ENCODE data around the gene SIDT2. TPM values are rescaled to one million over a fixed set of nuclear protein-coding genes. Genes with fewer than 3 reads are reported as not detected.
"Not testable (repeated sequence)": the region's sequence is repeated elsewhere in the genome, so short reads cannot be mapped to it uniquely, and the experiment has no call there.

Gene SIDT2
- total RNA-seq, 2 experiments from 2014 or later = 8.0 to 8.7 TPM

DNA sequence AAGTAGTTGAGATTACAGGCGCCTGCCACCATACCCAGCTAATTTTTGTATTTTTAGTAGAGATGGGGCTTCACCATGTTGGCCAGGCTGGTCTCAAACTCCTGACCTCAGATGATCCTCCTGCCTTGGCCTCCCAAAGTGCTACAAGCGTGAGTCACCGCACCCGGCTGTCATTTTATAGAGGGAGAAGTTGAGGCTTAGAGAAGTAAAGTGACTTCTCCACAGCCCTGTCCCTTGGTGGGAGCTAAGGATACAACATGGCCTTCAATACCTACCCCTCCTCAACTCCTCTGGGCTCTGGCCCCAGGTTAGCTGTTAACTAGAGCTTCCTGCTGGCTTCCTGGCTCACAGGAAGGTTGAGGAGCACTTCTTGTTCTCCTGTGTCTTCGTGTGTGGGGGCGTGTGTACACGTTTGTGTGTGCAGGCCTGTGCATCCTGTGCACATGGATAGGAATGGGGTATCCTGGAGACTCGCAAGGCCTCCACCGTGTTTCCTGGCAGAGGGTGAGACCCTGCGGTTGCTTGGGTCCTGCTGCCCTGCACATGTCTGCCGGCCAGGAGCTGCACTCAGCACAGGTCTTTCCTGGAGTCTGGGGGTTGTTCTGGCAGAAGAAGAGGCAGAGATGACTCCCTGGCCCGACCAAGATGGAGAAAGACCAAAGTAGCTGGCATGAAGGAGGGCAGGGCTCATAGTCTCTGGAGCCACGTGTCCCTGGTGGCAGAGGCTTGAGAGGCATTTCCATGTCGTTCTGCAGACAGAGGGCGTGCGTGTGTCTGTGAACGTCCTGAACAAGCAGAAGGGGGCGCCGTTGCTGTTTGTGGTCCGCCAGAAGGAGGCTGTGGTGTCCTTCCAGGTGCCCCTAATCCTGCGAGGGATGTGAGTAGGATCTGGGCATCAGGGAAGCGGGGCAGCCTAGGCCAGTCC lies 2.4 kb downstream of the SIDT2 start:
- Mint-ChIP-seq H3K4me1 (peaks cover 28% of the 10 kb centered on the region), H3K27ac (peak overlapping the region; percentile 54)
- peak; percentile 60 for DNase-seq

DNA sequence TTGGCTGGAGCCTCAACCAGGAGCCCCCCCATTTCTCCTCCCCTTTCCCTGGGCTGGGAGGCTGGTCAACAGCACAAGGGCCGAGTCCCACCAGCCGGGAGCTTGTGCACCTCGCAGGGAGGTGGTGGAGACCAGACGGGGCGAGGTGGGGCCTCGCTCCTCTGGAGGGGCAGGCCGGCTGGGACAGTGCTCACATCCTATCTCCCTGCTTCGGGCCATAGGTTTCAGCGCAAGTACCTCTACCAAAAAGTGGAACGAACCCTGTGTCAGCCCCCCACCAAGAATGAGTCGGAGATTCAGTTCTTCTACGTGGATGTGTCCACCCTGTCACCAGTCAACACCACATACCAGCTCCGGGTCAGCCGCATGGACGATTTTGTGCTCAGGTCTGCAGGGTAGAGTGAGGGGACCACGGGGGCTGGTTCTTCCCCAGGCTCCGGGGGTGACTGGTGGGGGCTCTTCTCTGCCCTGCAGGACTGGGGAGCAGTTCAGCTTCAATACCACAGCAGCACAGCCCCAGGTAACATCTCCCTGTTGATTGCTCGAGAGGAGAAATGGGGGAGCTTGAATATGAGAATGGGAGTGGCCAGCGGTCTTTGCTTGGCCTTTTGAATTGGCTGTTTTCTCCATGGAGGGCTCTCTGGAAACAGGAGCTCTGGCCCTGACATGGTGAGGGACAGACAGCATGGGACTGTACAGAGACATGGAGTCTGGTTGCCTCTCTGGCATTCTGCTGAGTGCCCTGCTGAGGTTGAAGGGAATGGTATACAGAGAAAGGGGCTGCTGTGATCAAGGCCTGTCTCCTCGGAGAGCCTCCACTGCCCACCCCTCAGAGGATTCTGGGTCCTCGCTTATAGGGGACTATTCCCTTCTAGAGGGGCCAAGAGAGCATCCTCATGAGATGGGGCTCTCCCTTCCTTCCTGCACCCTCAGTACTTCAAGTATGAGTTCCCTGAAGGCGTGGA lies 3.3 kb downstream of the SIDT2 start:
- Mint-ChIP-seq H3K9me3 (no peaks in the 10 kb centered on the region), H3K4me1 (peaks cover 31% of the 10 kb centered on the region), H3K36me3 (no peaks in the 10 kb centered on the region), H3K27me3 (no peaks in the 10 kb centered on the region), H3K27ac (no peak overlapping the region), H3K4me3 (no peak overlapping the region)
- no peak for DNase-seq

More for the DNA sequence above, 2.4 kb downstream of the SIDT2 start:
- H3K4me3 Mint-ChIP-seq = no peak overlapping the region
- no peaks in the 10 kb centered on the region for H3K36me3 Mint-ChIP-seq
- no peaks in the 10 kb centered on the region for H3K27me3 Mint-ChIP-seq
- no peaks in the 10 kb centered on the region for H3K9me3 Mint-ChIP-seq

DNA sequence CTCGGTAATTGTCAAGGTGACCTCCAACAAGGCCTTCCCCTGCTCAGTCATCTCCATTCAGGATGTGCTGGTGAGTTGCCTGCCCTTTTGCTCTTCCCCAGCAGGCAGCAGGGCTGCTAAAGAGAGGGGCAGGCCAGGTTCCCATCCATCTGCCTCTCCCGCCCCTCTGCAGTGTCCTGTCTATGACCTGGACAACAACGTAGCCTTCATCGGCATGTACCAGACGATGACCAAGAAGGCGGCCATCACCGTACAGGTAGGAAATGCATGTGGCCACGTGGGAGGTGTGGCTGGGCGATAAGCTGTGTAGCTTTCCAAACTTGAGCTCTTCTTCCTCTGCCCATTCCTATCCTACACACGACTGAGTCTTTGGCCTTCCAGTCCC lies 4.0 kb downstream of the SIDT2 start:
- H3K27ac Mint-ChIP-seq = no peak overlapping the region
- no peak for DNase-seq
- H3K4me1 Mint-ChIP-seq = peaks cover 31% of the 10 kb centered on the region
- H3K4me3 Mint-ChIP-seq = no peak overlapping the region
- H3K9me3 Mint-ChIP-seq = no peaks in the 10 kb centered on the region
- no peaks in the 10 kb centered on the region for H3K36me3 Mint-ChIP-seq
- H3K27me3 Mint-ChIP-seq = no peaks in the 10 kb centered on the region

DNA sequence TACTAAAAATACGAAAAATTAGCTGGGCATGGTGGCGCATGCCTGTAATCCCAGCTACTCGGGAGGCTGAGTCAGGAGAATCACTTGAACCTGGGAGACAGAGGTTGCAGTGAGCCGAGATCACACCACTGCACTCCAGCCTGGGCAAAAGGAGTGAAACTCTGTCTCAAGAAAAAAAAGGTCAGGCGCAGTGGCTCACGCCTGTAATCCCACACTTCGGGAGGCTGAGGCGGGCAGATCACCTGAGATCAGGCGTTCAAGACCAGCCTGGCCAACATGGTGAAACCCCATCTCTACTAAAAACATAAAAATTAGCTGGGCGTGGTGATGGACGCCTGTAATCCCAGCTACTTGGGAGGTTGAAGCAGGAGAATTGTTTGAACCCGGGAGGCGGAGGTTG lies 4.6 kb downstream of the SIDT2 start:
- H3K4me3 Mint-ChIP-seq, H3K27me3 Mint-ChIP-seq, H3K27ac Mint-ChIP-seq, DNase-seq, H3K9me3 Mint-ChIP-seq, H3K36me3 Mint-ChIP-seq: not testable (repeated sequence)
- peaks cover 25% of the 10 kb centered on the region for H3K4me1 Mint-ChIP-seq

DNA sequence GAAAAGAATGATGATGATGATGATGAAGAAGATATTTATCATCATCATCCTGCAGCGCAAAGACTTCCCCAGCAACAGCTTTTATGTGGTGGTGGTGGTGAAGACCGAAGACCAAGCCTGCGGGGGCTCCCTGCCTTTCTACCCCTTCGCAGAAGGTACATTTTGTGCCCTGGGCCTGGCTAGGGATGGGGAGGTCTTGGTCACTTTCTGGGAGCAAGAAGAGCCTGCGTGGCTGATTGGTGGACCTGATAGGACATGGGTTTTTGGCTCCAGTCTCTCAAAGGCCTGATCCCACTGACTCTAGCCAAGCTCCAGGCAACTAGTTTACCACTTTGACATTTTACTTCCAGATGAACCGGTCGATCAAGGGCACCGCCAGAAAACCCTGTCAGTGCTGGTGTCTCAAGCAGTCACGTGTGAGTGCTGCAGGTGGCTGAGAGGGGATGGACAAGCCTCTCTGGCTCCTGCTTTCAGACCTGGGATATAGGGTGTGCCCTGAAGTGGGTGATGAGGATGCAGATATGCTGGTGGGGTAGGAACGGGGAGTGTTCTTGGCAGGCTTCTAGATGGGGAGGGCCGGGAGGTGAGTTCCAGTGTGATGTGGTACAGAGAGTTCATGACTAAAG lies 5.3 kb downstream of the SIDT2 start:
- no peaks in the 10 kb centered on the region for H3K27me3 Mint-ChIP-seq
- no peaks in the 10 kb centered on the region for H3K9me3 Mint-ChIP-seq
- peaks cover 22% of the 10 kb centered on the region for H3K4me1 Mint-ChIP-seq
- no peak overlapping the region for H3K4me3 Mint-ChIP-seq
- H3K36me3 Mint-ChIP-seq = peaks cover 2% of the 10 kb centered on the region
- DNase-seq = no peak
- no peak overlapping the region for H3K27ac Mint-ChIP-seq

DNA sequence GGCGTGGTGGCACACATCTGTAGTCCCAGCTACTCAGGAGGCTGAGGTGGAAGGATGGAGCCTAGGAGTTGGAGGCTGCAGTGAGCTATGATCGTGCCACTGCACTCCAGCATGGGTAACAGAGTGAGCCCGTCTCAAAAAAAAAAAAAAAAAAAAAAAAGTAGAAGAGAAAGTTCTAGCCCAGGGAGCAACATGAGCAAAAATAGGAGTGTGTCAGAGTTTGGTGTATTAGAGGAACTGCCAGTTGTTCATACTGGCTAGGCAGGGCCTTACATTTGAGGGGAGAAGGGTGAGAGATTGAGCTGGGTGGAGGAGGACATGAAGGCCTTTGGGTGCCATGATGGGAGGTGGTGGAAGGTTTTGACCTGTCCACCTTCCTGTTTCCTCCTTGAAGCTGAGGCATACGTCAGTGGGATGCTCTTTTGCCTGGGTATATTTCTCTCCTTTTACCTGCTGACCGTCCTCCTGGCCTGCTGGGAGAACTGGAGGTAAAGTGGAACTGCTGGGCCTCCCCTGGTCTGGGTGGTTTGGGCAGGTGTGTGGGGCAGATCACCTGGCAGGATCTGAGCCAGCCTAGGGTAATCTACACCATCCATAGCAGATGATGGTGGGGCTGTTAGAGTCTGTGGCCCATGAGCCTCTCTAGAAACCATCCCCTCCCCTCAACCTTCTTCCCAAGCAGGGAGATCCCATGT lies 7.3 kb downstream of the SIDT2 start:
- DNase-seq = no peak

DNA sequence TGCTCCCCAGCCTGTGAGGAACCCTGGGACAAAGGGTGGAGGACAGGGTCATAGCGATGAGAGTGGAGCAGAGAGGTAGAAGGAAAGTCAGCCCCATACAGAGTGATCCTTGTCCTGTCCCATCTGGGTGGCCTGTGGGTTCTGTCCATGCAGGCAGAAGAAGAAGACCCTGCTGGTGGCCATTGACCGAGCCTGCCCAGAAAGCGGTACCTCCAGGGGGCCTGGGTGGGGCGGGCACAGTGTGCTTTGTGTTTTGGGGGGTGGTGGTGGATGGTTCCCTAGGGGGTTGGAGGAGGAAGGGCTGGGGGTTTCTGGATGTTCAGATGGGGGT lies 7.9 kb downstream of the SIDT2 start:
- no peak for DNase-seq
- peak overlapping the region; percentile 38 for H3K27ac Mint-ChIP-seq

More for the DNA sequence above, 7.3 kb downstream of the SIDT2 start:
- H3K27ac Mint-ChIP-seq = peak overlapping the region; percentile 38
- H3K27me3 Mint-ChIP-seq = no peaks in the 10 kb centered on the region
- H3K9me3 Mint-ChIP-seq = no peaks in the 10 kb centered on the region
- H3K36me3 Mint-ChIP-seq = peaks cover 2% of the 10 kb centered on the region
- H3K4me3 Mint-ChIP-seq = no peak overlapping the region
- peaks cover 6% of the 10 kb centered on the region for H3K4me1 Mint-ChIP-seq

DNA sequence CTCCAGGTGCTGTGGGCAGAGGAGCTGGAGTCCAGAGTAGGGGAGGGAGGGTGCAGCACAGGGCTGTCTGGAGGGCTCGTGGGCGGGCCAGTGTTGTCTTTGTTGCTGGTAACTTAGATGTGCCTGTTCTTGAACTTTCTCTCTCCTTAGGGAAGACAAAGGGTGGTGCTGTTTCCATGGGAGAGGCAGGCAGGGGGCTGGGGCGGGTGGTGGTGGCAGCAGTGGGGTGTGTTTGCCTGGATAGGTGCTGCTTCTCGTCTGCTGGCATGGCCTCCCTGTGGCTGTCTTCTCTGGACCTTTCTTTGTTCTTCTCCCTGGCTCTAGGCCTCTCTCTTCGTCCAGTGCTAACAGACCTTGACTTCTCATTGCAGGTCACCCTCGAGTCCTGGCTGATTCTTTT lies 8.5 kb downstream of the SIDT2 start:
- H3K9me3 Mint-ChIP-seq = no peaks in the 10 kb centered on the region

More for the DNA sequence above, 7.9 kb downstream of the SIDT2 start:
- Mint-ChIP-seq H3K27me3 (no peaks in the 10 kb centered on the region), H3K4me3 (no peak overlapping the region), H3K36me3 (peaks cover 2% of the 10 kb centered on the region), H3K9me3 (no peaks in the 10 kb centered on the region), H3K4me1 (peaks cover 3% of the 10 kb centered on the region)

DNA sequence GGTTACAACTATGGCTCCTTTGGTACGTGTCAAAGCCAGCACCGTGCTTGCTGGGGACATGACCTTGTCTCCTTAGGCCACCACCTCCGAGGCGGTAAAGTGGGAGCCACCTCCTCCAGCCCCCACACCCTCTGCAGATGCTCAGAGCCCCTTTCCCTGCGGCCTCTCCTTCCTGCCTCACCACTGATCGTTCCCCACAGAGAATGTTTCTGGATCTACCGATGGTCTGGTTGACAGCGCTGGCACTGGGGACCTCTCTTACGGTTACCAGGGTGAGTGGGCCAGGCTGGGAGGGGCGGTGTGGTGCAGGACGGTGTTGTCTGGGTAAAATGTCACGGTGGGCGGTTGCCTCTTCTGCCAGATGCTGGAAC lies 8.9 kb downstream of the SIDT2 start:
- Mint-ChIP-seq H3K27me3 (no peaks in the 10 kb centered on the region), H3K9me3 (no peaks in the 10 kb centered on the region), H3K36me3 (peaks cover 2% of the 10 kb centered on the region), H3K27ac (no peak overlapping the region), H3K4me1 (peaks cover 3% of the 10 kb centered on the region), H3K4me3 (no peak overlapping the region)
- no peak for DNase-seq

More for the DNA sequence above, 8.5 kb downstream of the SIDT2 start:
- H3K4me1 Mint-ChIP-seq = peaks cover 3% of the 10 kb centered on the region
- no peak for DNase-seq
- no peak overlapping the region for H3K27ac Mint-ChIP-seq
- no peaks in the 10 kb centered on the region for H3K27me3 Mint-ChIP-seq
- no peak overlapping the region for H3K4me3 Mint-ChIP-seq
- H3K36me3 Mint-ChIP-seq = peaks cover 2% of the 10 kb centered on the region

DNA sequence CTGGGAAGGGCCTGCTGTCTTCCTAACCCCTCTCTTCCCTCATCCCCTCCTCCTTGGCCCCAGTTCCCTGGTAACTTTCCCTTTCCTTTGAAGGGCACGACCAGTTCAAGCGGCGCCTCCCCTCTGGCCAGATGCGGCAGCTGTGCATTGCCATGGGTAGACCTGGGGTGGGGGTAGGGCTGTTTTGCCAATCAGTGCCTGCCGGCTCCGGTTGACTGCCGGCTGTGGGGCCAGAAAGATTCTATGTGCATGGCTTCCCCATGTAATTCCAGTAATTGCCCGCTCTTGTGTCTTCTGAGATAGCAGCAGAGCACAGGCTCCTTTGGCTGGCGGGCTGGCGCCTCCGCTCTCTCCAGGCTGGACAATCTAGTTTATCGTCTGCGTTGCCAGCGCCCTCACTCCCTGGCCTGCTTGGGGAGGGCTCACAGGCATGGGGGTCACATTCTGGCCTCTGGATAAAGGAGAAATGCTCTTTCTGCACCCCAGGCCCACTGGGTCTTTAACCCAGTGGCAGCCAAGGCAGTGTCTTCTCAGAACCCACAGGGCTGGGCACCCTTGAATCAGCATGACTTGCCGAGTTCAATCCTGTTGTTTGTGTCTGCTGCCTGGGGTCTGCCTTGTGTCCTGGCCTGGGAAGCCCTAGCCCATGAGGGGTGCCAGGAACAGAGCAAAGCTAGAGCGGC lies 9.4 kb downstream of the SIDT2 start:
- Mint-ChIP-seq H3K9me3 (no peaks in the 10 kb centered on the region), H3K4me1 (peaks cover 3% of the 10 kb centered on the region), H3K27ac (no peak overlapping the region), H3K27me3 (no peaks in the 10 kb centered on the region), H3K4me3 (no peak overlapping the region), H3K36me3 (peaks cover 2% of the 10 kb centered on the region)
- DNase-seq = no peak

DNA sequence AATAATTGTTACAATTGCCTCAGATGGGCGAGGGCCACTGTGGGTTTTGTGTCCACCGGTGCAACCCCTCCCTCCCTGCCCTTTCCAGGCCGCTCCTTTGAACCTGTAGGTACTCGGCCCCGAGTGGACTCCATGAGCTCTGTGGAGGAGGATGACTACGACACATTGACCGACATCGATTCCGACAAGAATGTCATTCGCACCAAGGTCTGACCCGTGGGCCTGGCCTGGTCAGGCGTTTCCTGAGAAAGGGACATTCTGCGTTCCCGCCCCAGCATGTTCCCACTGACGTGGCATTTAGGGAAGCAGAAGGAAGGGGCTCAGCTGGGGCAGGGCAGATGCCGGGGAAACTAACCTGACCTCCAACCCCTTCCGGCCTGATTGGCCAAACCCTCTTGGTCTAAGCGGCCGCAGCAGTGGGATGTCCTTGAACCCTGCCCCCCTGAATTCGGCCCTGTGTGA lies 10.1 kb downstream of the SIDT2 start:
- Mint-ChIP-seq H3K27ac (no peak overlapping the region), H3K36me3 (peaks cover 2% of the 10 kb centered on the region), H3K4me1 (peaks cover 3% of the 10 kb centered on the region), H3K27me3 (no peaks in the 10 kb centered on the region), H3K9me3 (no peaks in the 10 kb centered on the region), H3K4me3 (no peak overlapping the region)
- DNase-seq = no peak

DNA sequence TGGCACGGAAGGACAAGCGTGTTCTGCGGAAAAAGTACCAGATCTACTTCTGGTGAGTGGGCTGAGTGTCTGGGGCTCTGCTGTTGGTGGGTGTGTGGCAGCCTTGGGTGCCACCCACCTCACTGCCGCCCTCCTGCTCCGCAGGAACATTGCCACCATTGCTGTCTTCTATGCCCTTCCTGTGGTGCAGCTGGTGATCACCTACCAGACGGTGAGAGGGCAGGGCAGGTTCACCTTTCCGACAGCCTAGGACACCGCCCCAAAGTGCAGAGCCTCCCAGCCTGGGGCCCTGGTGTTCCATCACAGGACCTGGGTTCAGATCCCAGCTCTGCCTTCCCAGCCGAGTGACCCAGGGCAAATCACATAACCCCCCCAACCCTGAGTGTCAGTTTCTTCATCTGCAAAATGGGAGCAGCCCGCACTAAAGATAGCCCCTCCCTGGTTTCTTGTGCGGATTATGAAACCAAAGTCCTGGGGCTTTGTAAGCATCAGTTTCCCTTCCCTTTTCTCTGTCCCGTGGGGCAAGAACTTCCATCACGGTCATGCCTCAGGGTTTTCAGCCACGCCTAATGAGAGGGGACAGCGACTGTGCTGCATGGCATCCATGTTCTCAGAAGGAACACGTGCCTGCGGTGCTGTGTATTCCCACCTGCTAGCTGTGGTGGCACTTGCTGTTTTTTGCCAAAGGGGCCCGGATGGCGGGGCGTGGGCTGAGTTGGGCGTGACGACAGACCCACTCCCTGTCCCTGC lies 10.8 kb downstream of the SIDT2 start:
- DNase-seq = no peak
- no peak overlapping the region for H3K27ac Mint-ChIP-seq
- peaks cover 2% of the 10 kb centered on the region for H3K36me3 Mint-ChIP-seq
- H3K4me3 Mint-ChIP-seq = no peak overlapping the region
- no peaks in the 10 kb centered on the region for H3K9me3 Mint-ChIP-seq
- H3K4me1 Mint-ChIP-seq = peaks cover 3% of the 10 kb centered on the region
- no peaks in the 10 kb centered on the region for H3K27me3 Mint-ChIP-seq

DNA sequence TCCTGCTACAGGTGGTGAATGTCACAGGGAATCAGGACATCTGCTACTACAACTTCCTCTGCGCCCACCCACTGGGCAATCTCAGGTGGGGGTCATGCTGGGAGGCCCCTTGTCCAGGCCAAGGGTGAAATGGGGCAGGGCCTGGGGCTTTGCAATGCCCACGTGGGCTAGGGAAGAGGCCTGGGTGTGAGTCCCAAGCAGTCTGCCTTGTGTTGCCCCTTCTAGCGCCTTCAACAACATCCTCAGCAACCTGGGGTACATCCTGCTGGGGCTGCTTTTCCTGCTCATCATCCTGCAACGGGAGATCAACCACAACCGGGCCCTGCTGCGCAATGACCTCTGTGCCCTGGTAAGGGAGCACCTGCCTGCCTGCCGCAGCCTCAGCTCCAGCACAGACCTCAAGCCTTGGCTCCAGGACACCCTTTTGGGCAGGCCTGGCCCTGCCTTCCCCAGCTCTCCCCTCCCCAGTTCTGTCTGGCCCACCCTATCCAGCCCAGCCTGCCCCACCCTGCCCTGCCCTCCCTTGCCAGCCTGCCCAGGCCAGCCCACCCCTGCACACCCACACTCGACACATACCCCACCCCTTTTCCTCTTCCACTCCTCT lies 11.5 kb downstream of the SIDT2 start:
- H3K9me3 Mint-ChIP-seq = no peaks in the 10 kb centered on the region
- no peak for DNase-seq
- peaks cover 3% of the 10 kb centered on the region for H3K36me3 Mint-ChIP-seq

More for the DNA sequence above, 11.5 kb downstream of the SIDT2 start:
- H3K4me1 Mint-ChIP-seq = peaks cover 3% of the 10 kb centered on the region
- H3K4me3 Mint-ChIP-seq = no peak overlapping the region
- H3K27ac Mint-ChIP-seq = no peak overlapping the region
- H3K27me3 Mint-ChIP-seq = no peaks in the 10 kb centered on the region

All from activated naive CD8-positive, alpha-beta T cell treated with anti-CD3 and anti-CD28 coated beads for 36 hours (primary cell).